SK-N-SH (cell line): Measurements from ENCODE around the gene C3. TPM values are rescaled to one million over a fixed set of nuclear protein-coding genes. Genes with fewer than 3 reads are reported as not detected.

Source experiments
- CTCF ChIA-PET: fragments of 300-600, 350-600 bp; formaldehyde crosslinking; extraction: SDS; loops from one replicate; lab custom pipeline; 2021; lab: Yijun Ruan, JAX
- POLR2A ChIA-PET: fragments of 350-600 bp; sonication (Branson Sonifier 250); formaldehyde crosslinking; extraction: SDS; loops from one replicate; lab custom pipeline; 2020; ENCODE audit warnings: antibody characterized with exemption, inconsistent platforms; lab: Yijun Ruan, JAX
- DNase-seq: peaks from one replicate; pipeline ENCODE4 v3.0.0; 2012
- H2AFZ ChIP-seq: fragments of 200-600 bp; sonication (generic); 2 replicates; pipeline ENCODE4 v1.8.1; 2016; ENCODE audit warnings: antibody characterized with exemption, mild to moderate bottlenecking, low read depth
- H3F3A ChIP-seq: fragments of 200-600 bp; sonication (generic); replicated peaks from 2 replicates; pipeline ENCODE3; 2016; ENCODE audit warnings: antibody characterized with exemption, mild to moderate bottlenecking; ENCODE audit not compliant: insufficient read depth
- H3K27ac ChIP-seq, 2 experiments: fragments of 200-500 bp in 1 of 2; fragments of 200-600 bp in 1 of 2; sonication (Bioruptor generic) in 1 of 2; sonication (generic), shearing (Covaris generic) in 1 of 2; 2 replicates each; pipeline versions ENCODE4 v1.5.1 to v1.6.1; 2014 to 2016; ENCODE audit warnings: low read depth in 2 of 2, inconsistent platforms in 1 of 2, low read length in 1 of 2, mild to moderate bottlenecking in 1 of 2, mixed read lengths in 1 of 2
- H3K27me3 ChIP-seq: fragments of 200-600 bp; sonication (generic), shearing (Covaris generic); 2 replicates; pipeline ENCODE4 v1.6.1; 2016; ENCODE audit warnings: mixed run types; ENCODE audit not compliant: insufficient read depth
- H3K36me3 ChIP-seq, 2 experiments: fragments of 200-500 bp in 1 of 2; fragments of 200-600 bp in 1 of 2; sonication (Bioruptor generic) in 1 of 2; sonication (generic) in 1 of 2; replicated peaks in 1 of 2; 2 replicates each; pipeline versions ENCODE3 to v1.5.1; 2014 to 2016; ENCODE audit warnings: low read length in 1 of 2, mild to moderate bottlenecking in 1 of 2; ENCODE audit not compliant: insufficient read depth in 2 of 2, control insufficient read depth in 1 of 2
- H3K4me1 ChIP-seq, 2 experiments: fragments of 200-500 bp in 1 of 2; fragments of 200-600 bp in 1 of 2; sonication (Bioruptor generic) in 1 of 2; sonication (generic), shearing (Covaris generic) in 1 of 2; 2 replicates each; pipeline versions ENCODE4 v1.5.1 to v1.6.1; 2014 to 2016; ENCODE audit warnings: low read depth in 1 of 2, low read length in 1 of 2, mixed run types in 1 of 2; ENCODE audit not compliant: insufficient read depth in 2 of 2, control insufficient read depth in 1 of 2
- H3K4me2 ChIP-seq: fragments of 200-600 bp; sonication (generic), shearing (Covaris generic); 2 replicates; pipeline ENCODE4 v1.6.1; 2017; ENCODE audit warnings: mixed run types
- H3K4me3 ChIP-seq, 2 experiments: fragments of 200-500 bp in 1 of 2; fragments of 200-600 bp in 1 of 2; sonication (Bioruptor generic) in 1 of 2; sonication (generic), shearing (Covaris generic) in 1 of 2; 2 replicates each; pipeline versions ENCODE4 v1.5.1 to v1.8.1; 2014 to 2016; ENCODE audit warnings: low read depth in 2 of 2, inconsistent platforms in 1 of 2, low read length in 1 of 2, mild to moderate bottlenecking in 1 of 2, mixed read lengths in 1 of 2, moderate library complexity in 1 of 2
- H3K79me2 ChIP-seq: fragments of 200-600 bp; sonication (generic); 2 replicates; pipeline ENCODE4 v1.8.1; 2017; ENCODE audit warnings: mild to moderate bottlenecking; ENCODE audit not compliant: insufficient read depth
- H3K9ac ChIP-seq: fragments of 200-600 bp; sonication (generic); 2 replicates; pipeline ENCODE4 v1.6.1; 2017; ENCODE audit warnings: mixed run types
- H3K9me2 ChIP-seq: fragments of 200-600 bp; sonication (generic); 2 replicates; pipeline ENCODE4 v1.6.1; 2017; ENCODE audit warnings: mixed run types
- H3K9me3 ChIP-seq: fragments of 200-600 bp; sonication (generic); 2 replicates; pipeline ENCODE4 v1.6.1; 2017; ENCODE audit warnings: mixed run types, mild to moderate bottlenecking, moderate library complexity
- H4K20me1 ChIP-seq: fragments of 200-600 bp; sonication (generic); 2 replicates; pipeline ENCODE4 v1.6.1; 2017; ENCODE audit warnings: mild to moderate bottlenecking, mixed run types; ENCODE audit not compliant: insufficient read depth
- EP300 ChIP-seq, 2 experiments: IDR thresholded peaks; 2 replicates each; pipeline versions ENCODE4 v1.4.0 to v1.6.1; 2012; ENCODE audit warnings: borderline replicate concordance in 1 of 2, low read depth in 1 of 2, low read length in 1 of 2
- EZH2phosphoT487 ChIP-seq: fragments of 200-600 bp; sonication (generic); IDR thresholded peaks from 2 replicates; pipeline ENCODE4 v1.6.1; 2017; ENCODE audit warnings: low read depth, mixed run types, mild to moderate bottlenecking, antibody characterized with exemption, moderate library complexity, borderline replicate concordance
- FOSL2 ChIP-seq: IDR thresholded peaks from 2 replicates; pipeline ENCODE4 v1.4.0; 2012; ENCODE audit warnings: low read depth, mild to moderate bottlenecking, moderate library complexity, borderline replicate concordance
- FOXM1 ChIP-seq: IDR thresholded peaks from 2 replicates; pipeline ENCODE4 v1.4.0; 2012; ENCODE audit warnings: low read depth, mild to moderate bottlenecking
- GATA2 ChIP-seq: sonication (generic); formaldehyde crosslinking; IDR thresholded peaks from 2 replicates; pipeline ENCODE4 v1.5.0; 2020; ENCODE audit warnings: mild to moderate bottlenecking, missing genetic modification reagents
- MAX ChIP-seq: IDR thresholded peaks from 2 replicates; pipeline ENCODE4 v1.4.0; 2012; ENCODE audit warnings: low read depth
- MXI1 ChIP-seq: IDR thresholded peaks from 2 replicates; pipeline ENCODE4 v1.6.1; 2012; ENCODE audit warnings: mild to moderate bottlenecking, low read depth, low read length, improper control_type of control experiment
- NFIC ChIP-seq: IDR thresholded peaks from 2 replicates; pipeline ENCODE4 v1.4.0; 2012; ENCODE audit warnings: borderline replicate concordance
- NRF1 ChIP-seq: IDR thresholded peaks from 2 replicates; pipeline ENCODE4 v1.6.1; 2012; ENCODE audit warnings: low read depth, mild to moderate bottlenecking, low read length
- PBX3 ChIP-seq: IDR thresholded peaks from 2 replicates; pipeline ENCODE4; 2012
- POLR2AphosphoS5 ChIP-seq: IDR thresholded peaks from 2 replicates; pipeline ENCODE4 v1.6.1; 2012; ENCODE audit warnings: low read depth, low read length
- RAD21 ChIP-seq: IDR thresholded peaks from 2 replicates; pipeline ENCODE4 v1.6.1; 2012; ENCODE audit warnings: mild to moderate bottlenecking, low read length
- REST ChIP-seq: IDR thresholded peaks from 2 replicates; pipeline ENCODE4 v1.6.1; 2012; ENCODE audit warnings: mild to moderate bottlenecking, low read depth, low read length, moderate library complexity
- RFX5 ChIP-seq: IDR thresholded peaks from 2 replicates; pipeline ENCODE4 v1.6.1; 2012; ENCODE audit warnings: mild to moderate bottlenecking, improper control_type of control experiment, low read length
- TAF1 ChIP-seq: IDR thresholded peaks from 2 replicates; pipeline ENCODE4 v1.6.1; 2012; ENCODE audit warnings: low read depth, mild to moderate bottlenecking, low read length, moderate library complexity, borderline replicate concordance
- USF2 ChIP-seq: fragments of 150-350 bp; IDR thresholded peaks from 2 replicates; pipeline ENCODE4 v1.6.1; 2017; ENCODE audit warnings: antibody characterized with exemption, low read length, low read depth, borderline replicate concordance
- YY1 ChIP-seq: IDR thresholded peaks from 2 replicates; pipeline ENCODE4 v1.4.0; 2012; ENCODE audit warnings: low read depth, mild to moderate bottlenecking
- WGBS: methylation state at CpG from one replicate; pipeline ENCODE4 v1.1.6; 2017; ENCODE audit warnings: low lambda C conversion rate; 5-methylcytosine and 5-hydroxymethylcytosine counted together
- polyA plus RNA-seq, 3 experiments: library from polyadenylated mRNA; depleted of rRNA; stranded (reverse); fragments of >200 nt; gene quantifications; 2 replicates each; pipeline ENCODE4 v1.2.3, GENCODE V29; 2012

C3 gene
- polyA plus RNA-seq, 1 of the 3 experiments (the other 2 are of a cell fraction): 0.67 TPM

- no peak for DNase-seq
- Histone ChIP-seq H3K36me3 (no peaks in the 10 kb centered on the region), H3K4me3 (no peak overlapping the region), H3K9me2 (no peaks in the 10 kb centered on the region), H3K4me2 (no peak overlapping the region), H3K27me3 (peaks cover 24% of the 10 kb centered on the region; the same call in 1 of the 2 replicates), H3K4me1 (no peaks in the 10 kb centered on the region), H3F3A (no peaks in the 10 kb centered on the region), H2AFZ (no peak overlapping the region), H3K9me3 (no peaks in the 10 kb centered on the region), H3K79me2 (no peaks in the 10 kb centered on the region), H4K20me1 (no peaks in the 10 kb centered on the region), H3K27ac (no peak overlapping the region), H3K9ac (no peak overlapping the region)
- ChIA-PET POLR2A (no interaction called here), CTCF (no interaction called here)
- 14% methylated on average over 1 of the region's 4 CpGs for WGBS
- TF ChIP-seq EZH2phosphoT487: no peak
- no peak for TF ChIP-seq FOSL2
- TF ChIP-seq NRF1: no peak
- TF ChIP-seq GATA2: no peak
- no peak for TF ChIP-seq YY1
- no peak for TF ChIP-seq MXI1
- TF ChIP-seq NFIC: no peak
- TF ChIP-seq POLR2AphosphoS5: no peak
- TF ChIP-seq TAF1: no peak
- TF ChIP-seq RAD21: no peak
- TF ChIP-seq USF2: no peak
- TF ChIP-seq MAX: no peak
- TF ChIP-seq FOXM1: no peak
Measured at GRCh38 chr19:6686628-6686975, 33.8 kb downstream of the C3 start.

GRCh38 chr19:6685962-6686627, 34.4 kb downstream of the C3 start:
- Histone ChIP-seq H3K36me3 (no peaks in the 10 kb centered on the region), H3K9ac (no peak overlapping the region), H3K27ac (no peak overlapping the region), H3K4me2 (no peak overlapping the region), H3K9me3 (no peaks in the 10 kb centered on the region), H3K4me3 (no peak overlapping the region), H2AFZ (no peak overlapping the region), H3K27me3 (peaks cover 24% of the 10 kb centered on the region; the same call in 1 of the 2 replicates), H3K79me2 (no peaks in the 10 kb centered on the region), H3F3A (no peaks in the 10 kb centered on the region), H3K9me2 (no peaks in the 10 kb centered on the region), H4K20me1 (no peaks in the 10 kb centered on the region), H3K4me1 (no peaks in the 10 kb centered on the region)
- 38% methylated on average over 14 of the region's 15 CpGs for WGBS
- POLR2A ChIA-PET: no interaction called here
- no peak for DNase-seq
- no peak for TF ChIP-seq EP300 (IDR thresholded peaks at IDR 0.05; ENCODE audit: borderline replicate concordance in 1 of 2, low read depth in 1 of 2, low read length in 1 of 2)
- no peak for TF ChIP-seq PBX3
- TF ChIP-seq RAD21: no peak
- TF ChIP-seq MXI1: no peak
- no peak for TF ChIP-seq USF2
- no peak for TF ChIP-seq RFX5
- no peak for TF ChIP-seq POLR2AphosphoS5
- TF ChIP-seq REST: no peak
- CTCF ChIA-PET: no interaction called here
